ENCODE measurements around the gene LHFPL3.

Gene LHFPL3

GRCh38 chr7:104371216-104371979, 43.0 kb downstream of the LHFPL3 start:
- DNase-seq (ENCODE audit: low read depth in 1 of 2, low spot score in 1 of 2), result no peak

GRCh38 chr7:104371980-104372357, 43.6 kb downstream of the LHFPL3 start:
- no peak for DNase-seq (ENCODE audit: low read depth in 1 of 2, low spot score in 1 of 2)

- no peak for DNase-seq (ENCODE audit: low read depth in 1 of 2, low spot score in 1 of 2)
Observed at GRCh38 chr7:104382616-104383015, 54.2 kb downstream of the LHFPL3 start.

DNA sequence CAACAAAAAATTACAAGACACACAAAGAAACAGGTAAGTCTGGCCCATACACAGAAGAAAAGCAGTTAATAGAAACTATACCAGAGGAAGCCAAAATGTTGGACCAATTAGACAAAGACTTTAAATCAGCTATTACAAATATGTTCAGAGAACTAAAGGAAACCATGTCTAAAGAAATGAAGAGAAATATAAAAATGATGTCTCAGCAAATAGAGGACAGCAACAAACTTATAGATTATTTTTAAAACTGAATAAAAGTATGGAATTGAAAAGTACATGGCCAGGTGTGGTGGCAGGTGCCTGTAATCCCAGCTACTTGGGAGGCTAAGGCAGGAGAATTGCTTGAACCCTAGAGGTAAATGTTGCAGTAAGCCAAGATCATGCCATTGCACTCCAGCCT, 58.5 kb downstream of the LHFPL3 start:
- no peak for DNase-seq (ENCODE audit: low read depth in 1 of 2, low spot score in 1 of 2)

GRCh38 chr7:104388222-104388621, 59.8 kb downstream of the LHFPL3 start:
- DNase-seq (ENCODE audit: low read depth in 1 of 2, low spot score in 1 of 2), result no peak

- no peak for DNase-seq (ENCODE audit: low read depth in 1 of 2, low spot score in 1 of 2)
Observed at GRCh38 chr7:104395162-104395561, 66.8 kb downstream of the LHFPL3 start.

DNA sequence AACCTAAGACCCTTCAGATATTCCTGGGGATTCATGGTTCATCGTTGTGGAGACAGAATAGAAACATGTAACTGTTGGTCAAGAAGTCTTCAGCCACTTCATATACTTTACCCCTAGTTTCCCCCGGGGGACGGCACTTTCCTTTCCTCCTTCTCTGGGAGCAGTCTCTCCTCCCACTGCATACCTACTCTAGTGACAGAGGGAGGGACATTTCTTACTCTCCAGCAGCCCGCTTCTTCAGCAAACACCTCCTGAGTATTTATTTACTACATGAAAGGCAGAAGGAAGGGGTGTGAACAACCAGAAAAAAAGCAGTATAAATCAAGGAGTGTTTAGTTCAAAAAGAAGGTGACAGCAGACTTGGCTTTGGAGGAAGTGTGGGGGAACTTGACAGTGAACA, 69.0 kb downstream of the LHFPL3 start:
- no peak for DNase-seq (ENCODE audit: low read depth in 1 of 2, low spot score in 1 of 2)

DNA sequence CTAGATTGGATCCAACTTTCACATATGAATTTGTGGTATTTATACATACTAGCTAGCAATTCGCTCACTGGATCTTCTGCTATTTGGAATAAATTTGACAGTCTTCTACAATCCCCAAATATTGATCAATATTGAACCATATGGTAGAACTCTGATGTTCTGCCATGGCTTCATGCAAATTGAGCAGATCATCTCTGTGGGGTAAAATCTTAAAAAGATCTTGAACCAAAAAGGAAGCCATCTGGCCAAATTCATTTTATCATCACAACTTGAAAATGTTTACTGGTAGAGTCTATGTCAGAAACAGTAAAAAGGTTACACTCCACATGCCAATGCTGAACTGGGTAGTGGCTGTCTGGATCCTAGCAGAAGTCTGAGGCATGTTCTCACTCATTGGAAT, 80.0 kb downstream of the LHFPL3 start:
- no peak for DNase-seq (ENCODE audit: low read depth in 1 of 2, low spot score in 1 of 2)

GRCh38 chr7:104410742-104411141, 82.3 kb downstream of the LHFPL3 start:
- DNase-seq (ENCODE audit: low read depth in 1 of 2, low spot score in 1 of 2), result no peak

GRCh38 chr7:104412911-104413310, 84.5 kb downstream of the LHFPL3 start:
- no peak for DNase-seq (ENCODE audit: low read depth in 1 of 2, low spot score in 1 of 2)

DNA sequence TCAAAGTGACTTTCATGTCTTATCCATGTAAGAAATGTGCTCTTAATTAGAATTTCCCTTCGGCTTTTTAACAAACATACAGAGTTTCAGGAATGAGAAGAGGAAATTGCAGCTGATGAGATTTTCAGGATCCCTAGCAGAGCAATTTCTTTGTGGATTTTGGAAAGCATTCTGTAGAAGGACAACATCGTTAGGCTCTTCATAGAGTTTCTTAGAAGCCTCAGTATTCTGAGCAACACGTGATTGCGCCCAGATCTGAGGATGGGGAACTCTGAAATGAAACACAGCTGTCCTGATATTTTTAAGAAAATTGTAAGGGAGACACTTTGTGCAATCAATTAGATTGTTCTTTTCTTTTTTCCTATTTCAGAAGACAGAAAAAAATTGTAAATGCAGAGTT, 85.8 kb downstream of the LHFPL3 start:
- no peak for DNase-seq (ENCODE audit: low read depth in 1 of 2, low spot score in 1 of 2)

GRCh38 chr7:104415700-104416099, 87.3 kb downstream of the LHFPL3 start:
- DNase-seq (ENCODE audit: low read depth in 1 of 2, low spot score in 1 of 2), result no peak

- no peak for DNase-seq (ENCODE audit: low read depth in 1 of 2, low spot score in 1 of 2)
Observed at GRCh38 chr7:104416866-104417393, 88.5 kb downstream of the LHFPL3 start.

GRCh38 chr7:104431930-104432329, 103.5 kb downstream of the LHFPL3 start:
- no peak for DNase-seq (ENCODE audit: low read depth in 1 of 2, low spot score in 1 of 2)

- no peak for DNase-seq (ENCODE audit: low read depth in 1 of 2, low spot score in 1 of 2)
Observed at GRCh38 chr7:104434129-104434528, 105.7 kb downstream of the LHFPL3 start.

- no peak for DNase-seq (ENCODE audit: low read depth in 1 of 2, low spot score in 1 of 2)
Observed at GRCh38 chr7:104442481-104442880, 114.1 kb downstream of the LHFPL3 start.

- no peak for DNase-seq (ENCODE audit: low read depth in 1 of 2, low spot score in 1 of 2)
Observed at GRCh38 chr7:104444017-104444416, 115.6 kb downstream of the LHFPL3 start.

- DNase-seq (ENCODE audit: low read depth in 1 of 2, low spot score in 1 of 2), result no peak
Observed at GRCh38 chr7:104445393-104445792, 117.0 kb downstream of the LHFPL3 start.

DNA sequence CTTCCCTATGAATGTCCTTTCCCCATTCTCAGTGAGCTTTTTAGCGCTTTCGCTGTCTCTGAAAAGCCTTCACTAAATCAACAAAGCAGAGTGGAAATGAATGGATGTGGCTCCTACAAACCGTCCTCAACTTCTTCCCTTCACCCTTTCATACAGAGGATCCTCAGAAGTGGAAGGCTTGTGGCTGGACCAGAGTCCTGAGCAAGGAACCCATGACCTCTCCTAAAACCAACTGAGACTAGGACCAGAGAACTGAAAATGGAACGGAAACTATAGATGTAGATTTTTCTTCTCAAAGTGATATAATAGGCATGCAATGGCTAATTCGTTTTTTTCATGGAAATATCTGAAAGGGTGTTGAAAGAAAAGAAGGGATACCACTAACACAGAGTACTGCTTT, 122.5 kb downstream of the LHFPL3 start:
- no peak for DNase-seq (ENCODE audit: low read depth in 1 of 2, low spot score in 1 of 2)

GRCh38 chr7:104453190-104453589, 124.8 kb downstream of the LHFPL3 start:
- no peak for DNase-seq (ENCODE audit: low read depth in 1 of 2, low spot score in 1 of 2)

GRCh38 chr7:104458875-104459274, 130.5 kb downstream of the LHFPL3 start:
- no peak for DNase-seq (ENCODE audit: low read depth in 1 of 2, low spot score in 1 of 2)

- no peak for DNase-seq (ENCODE audit: low read depth in 1 of 2, low spot score in 1 of 2)
Observed at GRCh38 chr7:104469166-104469820, 140.9 kb downstream of the LHFPL3 start.

DNA sequence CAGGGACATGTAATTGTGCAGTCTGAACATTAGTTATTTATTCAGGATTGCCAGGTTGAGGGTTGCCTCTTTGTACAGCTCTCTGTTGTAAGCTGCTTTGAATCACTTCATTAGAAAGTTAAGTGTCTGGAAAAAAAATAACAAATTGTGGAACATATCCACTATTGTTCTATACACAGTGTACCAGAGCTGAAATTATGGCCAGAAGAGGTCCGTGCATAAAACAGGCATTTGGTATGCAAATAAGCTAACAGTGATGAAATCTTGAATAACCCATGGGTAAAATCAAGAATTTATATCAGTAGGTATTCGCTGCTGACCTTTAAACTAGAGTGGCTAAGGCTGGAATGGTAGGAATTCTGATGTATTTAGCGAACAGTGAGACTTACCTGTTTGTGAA, 152.1 kb downstream of the LHFPL3 start:
- no peak for DNase-seq (ENCODE audit: low read depth in 1 of 2, low spot score in 1 of 2)
